ENCODE results near the gene SORCS3. TPM values are rescaled to one million over a fixed set of nuclear protein-coding genes. Genes with fewer than 3 reads are reported as not detected.

Gene SORCS3
- total RNA-seq, 4 donors from 2014 or later = not detected

- TF ChIP-seq CTCF (IDR thresholded peaks at IDR 0.05) (no peak), POLR2A (IDR thresholded peaks at IDR 0.05) (no peak)
These were observed 256.6 kb downstream of the SORCS3 start for GRCh38 chr10:104897696-104898095.

GRCh38 chr10:104899779-104900178, 258.7 kb downstream of the SORCS3 start:
- H3K4me1 ChIP-seq = no peaks in the 10 kb centered on the region
- H3K4me3 ChIP-seq (replicated peaks in 1 of 3) = no peak overlapping the region
- H3K36me3 ChIP-seq = no peaks in the 10 kb centered on the region
- TF ChIP-seq CTCF (IDR thresholded peaks at IDR 0.05) = no peak
- no peak for TF ChIP-seq POLR2A (IDR thresholded peaks at IDR 0.05)
- no peak for DNase-seq
- H3K27ac ChIP-seq = no peak overlapping the region
- intact Hi-C loops (cut with DNase I) = no loop called here
- H3K27me3 ChIP-seq = no peaks in the 10 kb centered on the region
- H3K9me3 ChIP-seq = no peaks in the 10 kb centered on the region

More at GRCh38 chr10:104897696-104898095, 256.6 kb downstream of the SORCS3 start:
- Histone ChIP-seq H3K27me3 (no peaks in the 10 kb centered on the region), H3K27ac (no peak overlapping the region), H3K4me1 (no peaks in the 10 kb centered on the region), H3K36me3 (no peaks in the 10 kb centered on the region), H3K4me3 (replicated peaks in 1 of 3) (no peak overlapping the region), H3K9me3 (no peaks in the 10 kb centered on the region)
- no peak for DNase-seq
- intact Hi-C loops (cut with DNase I) = no loop called here
- WGBS, 2 donors = 58 to 66% methylated on average over 4 of the region's 4 CpGs

- intact Hi-C loops (cut with DNase I) = no loop called here
- Histone ChIP-seq H3K9me3 (no peaks in the 10 kb centered on the region), H3K4me3 (replicated peaks in 1 of 3) (no peak overlapping the region), H3K27me3 (no peaks in the 10 kb centered on the region), H3K4me1 (no peaks in the 10 kb centered on the region), H3K36me3 (no peaks in the 10 kb centered on the region), H3K27ac (no peak overlapping the region)
- TF ChIP-seq CTCF (IDR thresholded peaks at IDR 0.05) = no peak
- no peak for TF ChIP-seq POLR2A (IDR thresholded peaks at IDR 0.05)
- WGBS, 2 donors = 82 to 84% methylated on average over 3 of the region's 3 CpGs
- no peak for DNase-seq
These were observed 262.3 kb downstream of the SORCS3 start for GRCh38 chr10:104903433-104903832.

GRCh38 chr10:104904753-104905323, 263.7 kb downstream of the SORCS3 start:
- TF ChIP-seq CTCF (IDR thresholded peaks at IDR 0.05) (no peak), POLR2A (IDR thresholded peaks at IDR 0.05) (no peak)
- H3K27ac ChIP-seq = no peak overlapping the region
- no peak for DNase-seq
- no peaks in the 10 kb centered on the region for H3K36me3 ChIP-seq
- no peak overlapping the region for H3K4me3 ChIP-seq (replicated peaks in 1 of 3)
- H3K27me3 ChIP-seq = no peaks in the 10 kb centered on the region
- intact Hi-C loops (cut with DNase I) = no loop called here
- H3K9me3 ChIP-seq = no peaks in the 10 kb centered on the region
- no peaks in the 10 kb centered on the region for H3K4me1 ChIP-seq
- 72 to 80% methylated on average over 5 of the region's 5 CpGs for WGBS, 2 donors

GRCh38 chr10:104906112-104906511, 265.0 kb downstream of the SORCS3 start:
- no peaks in the 10 kb centered on the region for H3K4me1 ChIP-seq
- H3K27me3 ChIP-seq = no peaks in the 10 kb centered on the region
- H3K9me3 ChIP-seq = no peaks in the 10 kb centered on the region
- no peak overlapping the region for H3K4me3 ChIP-seq (replicated peaks in 1 of 3)
- intact Hi-C loops (cut with DNase I) = no loop called here
- H3K36me3 ChIP-seq = no peaks in the 10 kb centered on the region
- DNase-seq = no peak
- TF ChIP-seq POLR2A (IDR thresholded peaks at IDR 0.05) (no peak), CTCF (IDR thresholded peaks at IDR 0.05) (no peak)
- WGBS, 2 donors = 51 to 70% methylated on average over 3 of the region's 3 CpGs
- H3K27ac ChIP-seq = no peak overlapping the region
